Transverse colon (tissue), 3 donors: Measurements from ENCODE around the gene PLEKHM2.

Experiments
- POLR2A ChIP-seq: fragments of 450-650 bp; IDR thresholded peaks from one replicate; pipeline ENCODE4 v1.6.1; 2016; ENCODE audit warnings: antibody characterized with exemption, mild to moderate bottlenecking, moderate library complexity
- TF ChIP-seq, protein P1 (sequence below), 5 experiments: fragments of 200-600 bp in 3 of 5; fragments of 450-650 bp in 2 of 5; sonication (generic) in 3 of 5; IDR thresholded peaks; 1 replicate in 2 of 5; 2 replicates in 3 of 5; pipeline ENCODE4 v1.5.1; 2016 to 2017; ENCODE audit warnings: antibody characterized with exemption in 5 of 5, inconsistent platforms in 3 of 5, mild to moderate bottlenecking in 2 of 5, moderate library complexity in 1 of 5

DNA sequence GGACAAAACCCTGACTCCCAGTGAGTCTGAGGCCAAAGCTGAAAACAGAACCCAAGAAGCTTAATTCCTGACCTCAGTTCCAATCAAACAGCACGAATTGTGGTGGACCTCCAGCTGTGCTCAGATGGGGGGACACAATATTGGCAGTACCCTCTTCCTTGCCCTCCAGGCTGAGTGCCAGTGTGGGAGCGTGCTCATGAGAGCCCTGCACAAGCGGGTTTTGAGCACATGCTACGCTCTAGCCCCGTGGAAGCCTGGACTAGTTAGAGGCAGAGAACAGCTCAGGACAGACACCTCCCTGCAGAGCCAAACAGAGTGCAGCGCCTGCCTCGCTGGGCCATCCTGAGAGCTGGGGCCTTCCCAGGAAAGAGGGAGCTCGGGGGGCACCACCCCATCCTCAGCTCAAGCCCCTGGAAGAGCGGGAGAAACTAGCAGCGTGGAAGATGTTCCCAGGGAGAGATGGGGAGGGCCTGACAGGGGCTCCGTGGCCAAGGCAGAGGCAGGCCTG, 49.2 kb downstream of the PLEKHM2 start:
- TF ChIP-seq, protein P1, sequence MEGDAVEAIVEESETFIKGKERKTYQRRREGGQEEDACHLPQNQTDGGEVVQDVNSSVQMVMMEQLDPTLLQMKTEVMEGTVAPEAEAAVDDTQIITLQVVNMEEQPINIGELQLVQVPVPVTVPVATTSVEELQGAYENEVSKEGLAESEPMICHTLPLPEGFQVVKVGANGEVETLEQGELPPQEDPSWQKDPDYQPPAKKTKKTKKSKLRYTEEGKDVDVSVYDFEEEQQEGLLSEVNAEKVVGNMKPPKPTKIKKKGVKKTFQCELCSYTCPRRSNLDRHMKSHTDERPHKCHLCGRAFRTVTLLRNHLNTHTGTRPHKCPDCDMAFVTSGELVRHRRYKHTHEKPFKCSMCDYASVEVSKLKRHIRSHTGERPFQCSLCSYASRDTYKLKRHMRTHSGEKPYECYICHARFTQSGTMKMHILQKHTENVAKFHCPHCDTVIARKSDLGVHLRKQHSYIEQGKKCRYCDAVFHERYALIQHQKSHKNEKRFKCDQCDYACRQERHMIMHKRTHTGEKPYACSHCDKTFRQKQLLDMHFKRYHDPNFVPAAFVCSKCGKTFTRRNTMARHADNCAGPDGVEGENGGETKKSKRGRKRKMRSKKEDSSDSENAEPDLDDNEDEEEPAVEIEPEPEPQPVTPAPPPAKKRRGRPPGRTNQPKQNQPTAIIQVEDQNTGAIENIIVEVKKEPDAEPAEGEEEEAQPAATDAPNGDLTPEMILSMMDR (IDR thresholded peaks at IDR 0.05) = no peak
- no peak for TF ChIP-seq POLR2A
